NCI-H2107 treated with DMSO at 0.1 percent for 48 hours (cell line): ENCODE data around the gene ABCC11.

ENCODE experiments used
- DNase-seq: peaks from one replicate; lab custom pipeline; 2025; ENCODE audit not compliant: unreplicated experiment; lab: John Stamatoyannopoulos, UW

The ABCC11 gene

DNA sequence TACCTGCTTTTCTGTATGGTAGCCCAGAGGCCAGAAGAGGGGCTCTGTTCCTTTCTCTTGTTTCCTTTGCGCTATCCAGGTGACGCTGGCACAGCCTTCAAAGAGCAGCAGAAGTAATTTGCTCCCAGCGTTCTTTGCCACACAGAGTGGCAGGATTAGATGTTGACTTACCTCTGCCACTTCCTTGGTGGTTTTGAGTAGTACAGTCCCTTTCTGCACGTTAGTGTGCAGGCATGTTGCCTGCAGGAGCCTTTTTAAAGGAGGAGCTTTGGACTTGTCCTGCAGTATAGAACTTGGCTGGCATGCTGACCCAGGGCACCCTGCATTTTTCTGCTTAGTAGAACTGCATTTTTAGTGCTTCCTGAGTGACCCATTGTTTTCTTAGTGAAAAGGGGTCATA, at the start of gene ABCC11:
Gene ABCC11 (minus strand): TSS at position 229 of the 400 bp plus-strand sequence. CDS start 15,618 bp downstream, outside the sequence.
- no peak for DNase-seq

DNA sequence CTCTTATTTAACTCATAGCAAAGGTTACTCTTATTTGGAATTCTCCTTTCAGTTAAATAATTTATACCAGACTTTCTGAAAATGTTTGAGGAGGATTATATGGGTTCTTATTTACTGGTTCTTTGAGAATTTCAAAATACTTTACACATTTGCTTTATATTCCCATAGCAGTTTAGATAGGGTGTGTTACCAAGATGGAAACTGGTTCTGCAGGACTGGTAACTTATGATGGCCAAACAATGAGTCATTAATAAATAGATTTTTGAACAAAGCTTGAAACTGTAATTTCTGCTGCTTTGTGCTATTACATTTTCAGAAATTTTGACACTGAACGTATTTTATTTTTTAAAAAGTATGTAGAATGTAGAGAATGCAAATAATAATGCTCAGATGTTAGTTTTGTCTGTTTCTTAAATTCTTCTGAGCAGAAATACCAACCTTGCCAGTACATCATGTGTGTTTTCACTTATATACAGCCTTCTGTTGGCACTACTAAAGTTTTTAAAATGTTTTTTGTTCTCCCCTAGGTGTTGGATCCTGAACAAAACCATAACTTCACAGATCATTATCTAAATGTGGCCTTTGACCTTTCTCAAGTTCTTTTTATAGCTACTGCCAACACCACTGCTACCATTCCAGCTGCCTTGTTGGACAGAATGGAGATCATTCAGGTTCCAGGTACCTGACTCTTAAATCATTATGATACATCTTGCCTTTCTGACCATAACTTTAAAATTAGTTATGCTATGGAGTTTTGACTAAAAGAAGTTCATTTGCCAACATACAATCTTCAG, 48.3 kb upstream of the ABCC11 start:
- DNase-seq: no peak

DNA sequence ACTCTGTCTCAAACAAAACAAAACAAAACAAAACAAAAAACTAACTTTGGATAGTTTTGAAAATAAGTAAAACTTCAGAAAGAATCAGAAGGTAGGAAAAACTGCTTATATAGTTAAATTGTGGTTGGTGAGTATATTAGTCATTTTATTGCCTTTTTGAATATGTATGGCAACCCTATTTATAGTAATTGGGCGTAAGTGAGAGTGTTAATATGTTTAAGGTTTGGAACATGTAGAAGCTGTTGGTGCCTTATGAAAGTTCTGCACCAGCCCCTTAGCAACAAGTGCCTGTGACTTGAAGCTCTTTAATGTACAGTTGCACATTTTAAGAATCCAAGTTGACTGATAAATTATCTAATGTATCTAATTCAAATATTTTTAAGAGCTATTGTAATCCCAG, 47.4 kb upstream of the ABCC11 start:
- DNase-seq: no peak

DNA sequence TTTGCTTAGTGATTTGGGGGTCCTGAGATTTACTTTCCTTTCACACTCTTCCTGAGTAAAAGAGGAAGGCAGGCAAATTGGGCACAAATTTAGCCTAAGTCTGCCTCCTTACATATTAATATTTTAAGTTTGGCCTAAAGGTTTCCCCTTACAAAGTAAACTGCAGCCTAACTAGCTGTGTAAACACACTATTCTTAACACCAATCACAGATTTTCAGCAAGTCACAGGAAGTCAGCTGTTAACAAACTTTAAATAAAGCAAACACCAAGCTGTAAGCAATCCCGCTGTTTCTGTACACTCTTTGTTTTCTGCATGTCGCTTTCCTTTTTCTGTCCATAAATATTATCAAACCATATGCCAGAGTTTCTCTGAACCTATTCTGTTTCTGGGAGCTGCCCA, 45.1 kb upstream of the ABCC11 start:
- DNase-seq: no peak

DNA sequence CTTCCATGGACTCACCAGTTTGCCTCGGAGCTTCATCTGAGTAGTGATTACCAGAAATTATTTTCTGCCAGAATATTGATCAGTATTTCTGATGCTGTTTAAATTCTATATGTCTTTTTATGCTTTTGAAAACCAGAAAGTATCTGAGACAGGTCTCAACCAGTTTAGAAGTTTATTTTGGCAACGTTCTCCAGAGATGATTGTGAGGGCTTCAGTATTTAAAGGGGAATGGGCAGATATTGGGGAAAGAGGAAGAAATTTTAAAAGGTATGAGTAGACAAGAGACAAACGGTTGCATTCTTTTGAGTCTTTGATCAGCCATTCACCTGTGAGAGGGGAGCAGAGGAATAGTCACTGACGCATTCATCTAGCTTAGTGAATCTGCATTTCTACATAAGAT, 44.4 kb upstream of the ABCC11 start:
- no peak for DNase-seq

DNA sequence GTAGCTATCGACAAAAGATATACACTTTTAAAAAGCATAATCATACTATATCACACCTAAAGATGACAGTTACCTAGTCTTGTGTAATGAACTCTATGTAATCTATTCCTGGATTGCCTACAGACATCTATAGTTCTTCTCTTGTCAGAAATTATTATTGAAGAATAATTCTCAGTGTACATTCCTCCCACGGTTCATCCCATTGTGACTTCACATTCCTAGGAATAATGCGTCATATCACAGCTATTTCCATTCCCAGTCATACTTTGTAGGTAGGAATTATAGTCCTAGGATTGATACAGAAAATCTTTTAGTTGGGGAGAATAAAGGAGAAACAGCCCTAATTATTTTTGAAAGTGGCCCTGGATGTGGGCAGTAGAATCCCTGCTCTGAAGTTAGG, 44.0 kb upstream of the ABCC11 start:
- no peak for DNase-seq

DNA sequence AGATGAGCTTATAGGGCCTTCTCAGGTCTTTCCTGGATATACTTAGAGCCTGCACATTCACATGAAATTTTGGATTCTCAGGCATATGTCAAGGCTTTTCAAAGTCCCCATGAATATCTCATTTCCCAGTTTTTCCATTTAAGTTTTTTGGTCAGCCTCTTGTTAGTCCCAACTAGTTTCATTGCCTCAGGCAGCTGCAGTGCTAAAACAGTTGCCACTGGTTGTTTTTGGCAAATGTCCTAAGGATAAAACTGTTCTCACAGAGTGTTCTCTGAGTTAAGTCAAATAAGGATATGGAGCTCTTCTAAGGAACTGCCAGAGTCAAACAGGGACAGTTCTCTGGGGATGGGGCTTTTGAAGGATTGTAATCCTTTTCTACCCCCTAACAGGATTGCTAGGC, 39.9 kb upstream of the ABCC11 start:
- DNase-seq: no peak

DNA sequence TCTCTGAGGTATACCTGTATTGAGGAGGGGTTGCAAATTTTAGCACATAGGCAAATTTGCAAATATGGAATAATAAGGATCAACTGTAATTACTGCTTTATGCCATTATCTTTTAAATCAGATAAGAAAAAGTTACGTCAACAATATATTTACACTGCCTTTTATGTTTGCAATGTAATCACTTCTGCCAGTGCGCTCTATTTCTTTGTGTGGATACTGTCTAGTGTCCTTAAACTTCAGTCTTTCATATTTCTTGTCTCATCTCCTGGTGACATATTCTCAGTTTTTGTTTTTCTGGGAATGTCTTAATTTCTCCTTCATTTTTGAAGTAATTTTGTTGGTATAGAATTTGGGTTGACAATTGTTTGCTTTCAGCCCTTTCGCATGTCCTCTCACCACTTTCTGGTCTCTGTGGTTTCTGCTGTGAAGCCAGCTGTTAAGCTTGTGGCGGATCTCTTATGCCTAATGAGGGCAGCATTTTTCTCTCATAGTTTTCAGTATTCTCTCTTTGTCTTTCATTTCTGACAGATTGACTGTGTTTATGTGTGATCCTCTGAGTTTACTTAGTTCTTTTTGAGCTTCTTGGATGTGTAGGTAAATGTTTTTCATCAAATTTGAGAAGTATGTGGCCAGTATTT, 37.6 kb upstream of the ABCC11 start:
- DNase-seq: no peak

DNA sequence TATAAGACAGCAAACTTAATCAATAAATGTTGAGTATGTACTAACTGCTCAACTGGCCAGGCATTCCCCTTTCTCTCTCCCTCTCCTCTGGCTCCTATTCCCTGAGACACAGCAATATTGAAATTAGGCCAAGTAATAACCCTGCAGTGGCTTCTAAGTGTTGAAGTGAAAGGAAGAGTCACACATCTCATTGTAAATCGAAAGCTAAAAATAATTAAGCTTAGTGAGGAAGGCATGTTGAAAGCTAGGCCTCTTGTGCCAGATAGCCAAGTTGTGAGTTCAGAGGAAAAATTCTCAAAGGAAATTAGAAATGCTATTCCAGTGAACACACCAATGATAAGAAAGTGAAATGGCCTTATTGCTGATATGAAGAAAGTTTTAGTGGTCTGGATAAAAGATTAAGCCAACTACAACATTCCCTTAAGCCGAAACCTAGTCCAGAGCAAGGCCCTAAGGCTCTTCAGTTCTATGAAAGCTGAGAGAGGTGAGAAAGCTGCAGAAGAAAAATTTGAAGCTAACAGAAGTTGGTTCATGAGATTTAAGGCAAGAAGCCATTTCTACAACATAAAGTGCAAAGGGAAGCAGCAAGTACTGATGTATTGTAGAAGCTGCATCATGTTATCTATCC, 35.4 kb upstream of the ABCC11 start:
- DNase-seq: no peak

DNA sequence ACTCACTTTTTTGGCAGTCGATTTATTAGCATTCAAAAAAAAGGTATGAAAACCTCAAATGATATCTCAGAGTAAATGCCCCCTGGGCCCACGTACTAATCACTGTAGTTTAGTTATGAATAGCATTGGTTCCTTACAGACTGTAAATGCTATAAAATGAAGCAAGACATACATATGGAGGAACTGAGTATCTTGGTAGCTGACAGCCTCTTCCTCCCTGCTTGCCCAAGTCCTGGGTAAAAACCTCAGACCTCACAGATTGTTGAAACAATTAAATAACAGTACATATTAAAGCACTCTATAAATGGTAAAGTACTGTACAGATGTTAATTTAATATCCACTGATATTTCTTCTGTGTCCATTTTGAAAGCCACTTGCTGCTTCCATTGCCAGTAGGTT, 33.2 kb upstream of the ABCC11 start:
- no peak for DNase-seq

DNA sequence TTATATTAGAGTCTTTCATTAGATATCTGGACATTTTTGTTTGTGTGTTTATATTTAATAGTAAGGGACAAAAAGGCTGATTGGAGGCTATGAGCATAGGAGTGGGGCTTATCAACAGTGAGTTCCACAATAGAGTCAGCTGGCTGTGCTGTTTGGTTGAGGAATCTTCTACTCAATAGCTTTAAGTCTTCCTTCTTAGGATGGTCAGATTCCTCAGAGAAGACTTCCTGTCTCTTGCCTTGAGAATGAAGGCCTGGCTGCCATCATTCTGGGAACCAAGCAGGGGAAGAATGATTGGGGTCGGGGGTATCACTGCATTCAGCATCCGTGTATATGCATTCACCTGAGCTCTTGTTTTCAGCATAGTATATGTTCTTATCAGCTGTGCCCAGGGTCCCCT, 31.9 kb upstream of the ABCC11 start:
- no peak for DNase-seq

DNA sequence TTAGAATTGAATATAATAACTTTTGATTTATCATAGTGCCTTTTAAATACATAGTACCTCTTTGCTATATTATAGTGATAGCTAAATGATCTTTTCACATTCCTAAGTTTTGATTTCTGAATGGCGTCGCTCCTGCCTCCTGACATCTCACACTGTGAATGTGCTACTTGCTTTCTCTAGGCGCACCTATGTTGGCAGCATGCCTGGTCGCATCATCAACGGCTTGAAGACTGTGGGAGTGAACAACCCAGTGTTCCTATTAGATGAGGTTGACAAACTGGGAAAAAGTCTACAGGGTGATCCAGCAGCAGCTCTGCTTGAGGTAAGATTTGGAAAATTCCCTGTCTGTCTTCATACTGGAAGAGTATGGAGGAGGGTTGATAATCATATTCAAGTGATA, 29.8 kb upstream of the ABCC11 start:
- no peak for DNase-seq

DNA sequence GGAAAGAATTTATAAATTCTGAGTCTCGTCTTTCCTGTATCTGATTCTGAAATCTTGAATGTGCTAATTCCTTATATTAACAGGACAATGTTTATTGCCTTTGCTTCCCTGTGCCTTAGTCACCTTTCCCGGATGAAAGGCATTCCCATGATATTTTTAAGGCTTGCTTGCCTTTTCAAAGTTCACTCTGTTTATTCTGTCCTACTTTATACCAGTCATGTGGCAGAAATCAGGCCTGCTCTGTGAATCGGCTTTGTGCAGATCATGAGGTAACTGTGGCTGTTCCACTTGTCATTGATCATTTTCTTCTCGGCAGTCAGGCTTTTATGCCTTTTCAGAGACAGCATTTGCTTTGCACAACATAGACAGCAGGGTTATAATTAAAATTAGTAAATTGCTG, 28.8 kb upstream of the ABCC11 start:
- DNase-seq: no peak

DNA sequence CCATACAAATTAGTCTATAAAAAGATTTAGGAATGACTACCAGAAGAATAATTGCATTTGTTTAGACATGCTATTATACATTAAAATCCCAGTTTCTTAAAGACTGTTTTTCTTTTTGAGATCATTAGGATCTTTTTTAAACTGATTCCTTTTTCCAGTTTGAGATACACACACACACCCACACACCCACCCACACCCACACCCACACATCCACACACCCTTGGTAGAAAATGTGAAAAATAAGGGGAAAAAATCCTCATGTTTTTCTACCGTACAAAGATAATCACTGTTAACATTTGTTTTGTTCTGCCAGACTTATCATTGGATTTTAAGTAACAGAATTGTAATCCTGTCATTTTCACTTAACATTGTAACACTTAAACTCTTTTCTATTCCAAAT, 27.1 kb upstream of the ABCC11 start:
- no peak for DNase-seq

DNA sequence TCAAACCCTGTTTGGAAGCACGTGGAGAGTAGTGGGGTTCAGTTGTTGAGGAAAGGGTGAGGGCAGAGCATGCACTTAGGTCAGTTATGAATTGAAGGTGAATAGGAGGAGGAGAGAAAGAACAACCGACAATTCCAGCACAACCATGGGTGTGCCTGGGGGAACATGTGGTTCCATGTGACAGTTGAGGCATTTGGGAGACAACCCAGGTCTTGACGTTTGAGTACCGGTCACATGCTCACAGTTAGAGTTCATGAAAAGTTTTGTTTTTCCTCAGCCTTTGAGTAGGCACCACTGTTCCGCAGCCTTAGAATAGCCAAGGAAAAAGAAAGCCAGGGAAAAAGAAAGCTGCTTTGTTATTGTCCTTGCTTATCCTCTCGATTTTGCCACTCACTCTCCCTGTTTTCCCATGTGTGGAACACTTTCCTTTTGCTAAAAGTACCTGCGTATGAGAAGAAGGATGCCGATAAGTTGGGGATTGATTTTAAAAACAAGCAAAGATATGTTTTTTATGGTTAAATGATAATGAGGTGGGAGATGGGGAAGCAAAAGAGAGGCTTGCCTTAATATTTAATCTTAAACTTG, 25.6 kb upstream of the ABCC11 start:
- DNase-seq: no peak

DNA sequence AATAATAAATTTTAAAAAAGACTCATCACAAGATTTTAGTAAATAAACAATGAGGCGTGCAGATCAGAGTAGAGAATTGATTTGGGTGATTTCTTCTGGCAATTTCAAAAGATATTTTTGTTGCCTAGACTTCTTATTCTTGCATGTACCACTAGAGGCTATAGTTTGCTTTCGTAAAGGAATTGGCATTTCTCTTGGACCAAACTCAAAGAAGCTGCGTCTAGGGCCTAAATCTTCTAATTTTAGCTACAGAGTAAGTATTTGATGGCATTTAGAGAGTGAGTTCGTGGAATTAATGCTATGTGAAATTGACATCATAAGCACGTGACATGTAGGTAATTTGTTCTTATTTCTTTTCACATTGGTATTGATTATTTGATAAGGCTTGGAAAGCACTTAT, 24.4 kb upstream of the ABCC11 start:
- no peak for DNase-seq

DNA sequence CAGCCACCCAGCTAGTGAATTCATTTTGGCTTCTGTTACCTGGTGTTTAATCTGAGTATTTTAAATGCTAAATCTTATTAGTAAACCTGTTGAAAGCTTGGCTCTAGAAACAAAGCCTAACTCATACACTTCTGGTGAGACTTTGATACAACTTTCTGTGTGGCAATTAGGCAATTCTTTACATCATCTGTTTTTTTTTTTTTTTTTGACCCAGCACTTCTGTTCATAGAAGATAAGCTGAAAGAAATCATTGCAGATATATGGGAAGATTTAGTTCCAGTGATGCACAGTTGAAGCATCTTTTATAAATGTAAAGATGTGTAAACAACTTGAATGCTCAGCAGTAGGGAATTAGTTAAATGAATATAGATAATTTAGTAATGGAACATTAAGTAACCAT, 21.7 kb upstream of the ABCC11 start:
- DNase-seq: no peak

DNA sequence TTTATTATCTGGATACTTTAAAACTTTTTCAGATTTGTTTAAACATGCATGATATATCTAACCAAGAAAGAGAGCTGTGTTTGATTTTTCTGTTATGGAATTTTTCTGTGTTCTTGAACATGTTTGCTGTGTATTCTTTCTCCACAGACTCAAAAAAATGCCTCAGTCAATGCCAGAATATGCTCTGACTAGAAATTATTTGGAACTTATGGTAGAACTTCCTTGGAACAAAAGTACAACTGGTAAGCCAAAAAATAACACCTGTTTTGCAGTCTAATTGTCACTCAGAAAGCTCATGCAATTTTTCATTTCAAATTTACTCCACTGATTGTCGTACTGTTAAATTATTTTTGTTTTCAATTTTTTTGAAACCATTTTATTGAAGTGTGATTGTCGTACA, 15.3 kb upstream of the ABCC11 start:
- DNase-seq: no peak

DNA sequence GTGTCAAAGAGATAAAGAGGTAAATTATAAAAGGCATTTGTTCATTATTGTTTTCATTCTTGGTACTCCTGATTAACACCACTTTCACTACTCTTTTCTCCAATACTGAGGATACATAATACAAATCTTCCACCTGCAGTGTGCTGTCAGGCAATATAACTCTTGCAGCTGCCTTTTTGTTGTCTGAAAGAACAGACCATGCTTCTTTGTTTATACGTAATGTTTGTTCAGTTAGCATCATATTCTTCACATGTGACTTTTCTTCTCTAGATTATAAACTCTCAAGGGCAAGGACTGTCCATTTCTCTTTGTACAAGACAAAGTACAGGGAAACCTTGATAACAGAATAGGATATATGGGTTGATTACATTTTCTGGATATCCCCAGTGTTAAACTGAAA, 14.2 kb upstream of the ABCC11 start:
- DNase-seq: no peak

DNA sequence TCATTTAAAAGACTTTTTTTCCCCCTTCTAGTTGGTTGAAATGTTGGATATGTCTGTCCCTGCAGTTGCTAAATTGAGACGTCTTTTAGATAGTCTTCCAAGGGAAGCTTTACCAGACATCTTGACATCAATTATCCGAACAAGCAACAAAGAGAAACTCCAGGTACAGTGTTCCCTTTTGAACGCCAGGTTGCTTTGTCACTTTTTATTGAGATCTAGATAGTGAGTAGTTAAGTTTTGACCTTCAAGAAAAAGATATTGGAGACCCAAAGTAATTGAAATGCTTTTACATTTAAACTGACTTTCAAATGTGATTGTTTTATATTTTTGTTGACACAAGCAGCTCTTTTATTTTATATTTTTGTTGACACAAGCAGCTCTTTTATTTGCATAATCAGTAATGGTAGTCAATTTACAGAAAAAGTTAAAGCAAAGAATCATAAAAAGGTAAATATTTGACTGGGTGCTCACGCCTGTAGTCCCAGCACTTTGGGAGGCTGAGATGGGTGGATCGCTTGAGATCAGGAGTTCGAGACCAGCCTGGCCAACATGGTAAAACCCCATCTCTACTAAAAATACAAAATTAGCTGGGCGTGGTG, 9.3 kb upstream of the ABCC11 start:
- no peak for DNase-seq

DNA sequence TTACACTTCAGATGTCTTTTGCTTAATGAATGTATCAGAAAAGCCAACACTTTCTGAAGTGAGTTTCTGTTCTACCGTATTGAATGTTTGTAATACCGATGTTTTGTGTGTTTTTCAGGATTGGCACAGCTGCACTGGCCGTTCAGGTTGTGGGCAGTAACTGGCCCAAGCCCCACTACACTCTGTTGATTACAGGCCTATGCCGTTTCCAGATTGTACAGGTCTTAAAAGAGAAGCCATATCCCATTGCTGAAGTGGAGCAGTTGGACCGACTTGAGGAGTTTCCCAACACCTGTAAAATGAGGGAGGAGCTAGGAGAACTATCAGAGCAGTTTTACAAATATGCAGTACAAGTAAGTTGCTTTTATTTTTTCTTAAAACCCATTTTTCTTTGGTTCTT, 4.7 kb upstream of the ABCC11 start:
- DNase-seq: no peak
